GM19372 (cell line): ENCODE measurements around the gene PHETA2.
"Not testable (repeated sequence)": the region's sequence is repeated elsewhere in the genome, so short reads cannot be mapped to it uniquely, and the experiment has no call there.

ENCODE experiments used
- ATAC-seq: cut with Tn5 transposase; IDR thresholded peaks from one replicate; pipeline ENCODE4 v1.9.1; 2021; ENCODE audit warnings: mild to moderate bottlenecking, low read depth, moderate library complexity; ENCODE audit not compliant: unreplicated experiment

The PHETA2 gene

DNA sequence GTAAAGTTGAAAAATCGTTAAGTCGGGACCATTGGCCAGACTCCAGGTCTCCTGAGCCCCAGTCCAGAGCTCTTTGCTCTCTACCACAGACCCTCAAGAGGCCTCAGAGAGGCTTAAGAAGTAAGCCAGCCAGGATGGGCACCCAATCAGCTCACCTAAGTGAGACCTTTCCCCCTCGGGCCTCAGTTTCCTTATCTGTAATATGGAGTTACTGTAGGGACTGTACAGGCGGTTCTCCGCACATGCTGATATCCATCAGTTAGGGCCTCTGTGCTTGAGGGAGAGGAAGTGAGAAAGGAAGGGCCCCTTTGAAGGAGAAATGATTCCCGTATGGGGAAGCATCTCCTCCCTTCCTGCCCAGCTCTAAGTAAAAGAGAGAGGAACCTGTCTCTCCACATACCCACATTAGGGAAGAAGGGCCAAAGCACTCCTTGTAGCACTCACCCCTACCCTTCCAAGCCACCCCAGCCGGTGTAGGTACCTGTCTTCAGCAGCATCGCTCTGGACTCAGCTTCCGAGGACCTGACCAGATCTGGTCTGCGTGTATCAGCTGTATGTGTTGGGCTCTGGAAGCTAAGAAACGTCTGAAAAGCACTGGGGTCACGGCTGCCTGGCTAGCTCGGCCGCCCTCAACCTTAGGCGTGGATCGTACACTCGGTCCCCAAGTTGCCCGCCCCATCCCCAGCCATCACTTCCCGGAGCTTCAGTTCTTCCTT lies 4.1 kb upstream of the PHETA2 start:
- peak; percentile 5 for ATAC-seq

GRCh38 chr22:42070517-42071422 lies 3.3 kb upstream of the PHETA2 start, which contains the start of gene NAGA:
Gene NAGA (minus strand): TSS chr22:42070812. CDS start chr22:42070297, 515 bp downstream.
- ATAC-seq, result peak; percentile 97

DNA sequence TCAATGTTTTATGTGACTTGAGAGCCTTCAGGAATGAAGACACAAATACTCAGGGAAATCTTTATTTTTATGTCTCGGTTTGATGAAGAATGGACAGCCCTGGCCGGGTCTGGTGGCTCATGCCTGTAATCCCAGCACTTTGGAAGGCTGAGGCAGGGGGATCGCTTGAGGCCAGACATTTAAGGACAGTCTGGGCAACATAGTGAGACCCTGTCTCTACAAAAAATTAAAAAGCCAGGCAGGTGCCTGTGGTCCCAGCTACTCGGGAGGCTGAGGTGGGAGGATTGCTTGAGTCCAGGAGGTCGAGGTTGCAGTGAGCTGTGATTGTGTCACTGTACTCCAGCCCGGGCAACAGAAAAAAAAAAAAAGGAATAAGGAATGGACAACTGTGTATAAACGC lies 2.5 kb upstream of the PHETA2 start:
- ATAC-seq, result not testable (repeated sequence)

DNA sequence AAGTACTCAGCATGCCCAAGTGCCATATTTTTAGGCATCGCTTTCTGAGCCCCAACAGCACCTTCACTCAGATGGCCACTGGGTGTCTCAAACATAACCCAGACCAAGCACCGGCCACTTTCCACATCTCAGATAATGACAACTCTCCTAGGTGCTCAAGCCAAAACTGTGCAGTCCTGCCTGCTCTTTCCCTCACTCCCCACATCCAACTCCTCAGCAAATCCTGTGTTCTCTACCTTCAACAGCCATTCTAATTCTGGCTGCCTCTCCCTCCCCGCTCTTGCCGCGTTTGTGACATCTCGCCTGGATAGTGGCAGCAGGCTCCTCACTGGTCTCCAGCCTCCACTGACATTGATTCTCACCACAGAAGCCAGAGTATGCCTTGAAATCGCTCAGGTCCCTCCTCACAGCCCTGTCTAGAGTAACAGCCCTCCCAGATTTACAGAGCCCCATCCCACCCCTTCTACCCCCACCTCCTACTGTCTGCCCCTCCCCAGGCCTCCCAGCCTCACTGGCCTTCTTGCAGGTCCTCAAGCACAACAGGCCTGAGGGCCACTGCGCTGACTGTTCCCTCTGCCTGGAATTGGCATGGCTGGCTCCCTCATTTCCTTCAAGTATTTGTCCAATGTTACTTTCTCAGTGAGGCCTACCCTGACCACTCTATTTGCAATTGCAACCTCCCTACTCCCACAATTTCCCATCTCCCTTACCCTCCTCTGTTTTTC lies 1.3 kb upstream of the PHETA2 start:
- no peak for ATAC-seq

DNA sequence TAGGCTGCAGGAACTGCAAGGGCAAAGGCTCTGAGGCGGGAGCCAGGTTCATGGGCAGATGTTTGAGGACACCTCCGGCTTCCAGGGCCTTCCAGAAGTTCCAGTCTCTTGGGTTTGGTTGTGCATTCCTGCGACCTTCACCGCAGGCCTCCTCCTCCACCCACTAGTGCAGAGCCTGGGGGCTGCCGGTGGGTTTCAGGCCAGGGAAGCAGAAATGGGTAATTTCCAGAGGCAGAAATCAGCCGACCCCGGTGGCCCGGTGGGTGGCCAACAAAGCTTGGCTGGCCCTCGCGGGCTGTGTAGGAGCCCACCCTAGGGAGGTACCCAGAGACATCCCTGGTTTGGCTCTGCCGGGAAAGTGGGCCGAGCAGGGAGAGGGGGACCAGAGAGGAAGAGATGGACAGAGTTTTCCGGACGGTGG lies 417 bp upstream of the PHETA2 start:
- no peak for ATAC-seq

GRCh38 chr22:42074846-42075676 lies 1.0 kb downstream of the PHETA2 start:
- ATAC-seq, result no peak

GRCh38 chr22:42076764-42077485 lies 2.9 kb downstream of the PHETA2 start:
- ATAC-seq, result no peak

- ATAC-seq, result no peak
Observed at GRCh38 chr22:42077486-42078125, 3.6 kb downstream of the PHETA2 start.

GRCh38 chr22:42078469-42079318 lies 4.6 kb downstream of the PHETA2 start:
- peak; percentile 11 for ATAC-seq

DNA sequence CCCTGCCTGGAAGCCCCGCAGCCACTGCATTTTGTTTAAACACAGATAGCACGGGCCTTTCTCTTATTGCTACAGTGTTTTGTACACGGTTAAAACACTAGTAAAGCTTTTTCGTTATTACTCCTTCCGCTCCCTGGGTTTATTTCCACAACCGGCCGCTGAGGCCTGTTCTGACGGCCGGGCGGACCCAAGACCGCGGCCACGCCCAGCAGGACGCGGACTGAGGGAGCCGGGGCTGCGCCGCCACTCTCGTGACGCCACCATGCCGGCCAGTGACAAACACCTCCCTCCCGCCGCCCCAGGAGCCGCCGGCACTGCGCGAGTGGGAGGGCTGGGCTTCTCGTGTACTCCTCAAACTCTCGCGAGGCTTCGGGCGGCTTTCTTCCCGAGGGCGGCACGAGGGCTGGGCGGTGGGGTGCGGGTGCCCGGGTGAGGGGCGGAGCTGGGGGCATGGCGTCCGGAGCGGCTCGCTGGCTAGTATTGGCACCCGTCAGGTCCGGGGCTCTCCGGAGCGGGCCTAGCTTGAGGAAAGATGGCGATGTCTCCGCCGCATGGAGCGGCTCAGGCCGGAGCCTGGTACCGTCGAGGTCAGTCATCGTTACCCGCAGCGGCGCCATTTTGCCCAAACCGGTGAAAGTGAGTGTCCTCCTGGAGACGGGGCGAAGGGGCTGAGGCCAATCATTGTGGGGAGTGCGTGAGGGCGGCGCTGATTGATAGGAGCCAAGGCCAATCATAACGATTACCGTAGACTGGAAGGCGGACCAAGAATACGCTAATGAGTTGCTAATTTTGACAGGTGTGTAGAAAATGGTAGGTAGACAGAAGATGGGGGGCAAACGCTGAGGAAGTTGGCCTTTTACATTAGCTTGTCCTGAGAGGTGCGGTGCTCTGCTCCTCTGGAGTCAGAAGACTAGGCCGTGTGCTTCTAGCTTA lies 5.5 kb downstream of the PHETA2 start, which contains the start of gene SMDT1:
Gene SMDT1, plus strand, starts transcription at position 382 of the 933 bp plus-strand sequence. Its CDS starts 69 bp downstream, at position 451.
- ATAC-seq, result peak; percentile 81

DNA sequence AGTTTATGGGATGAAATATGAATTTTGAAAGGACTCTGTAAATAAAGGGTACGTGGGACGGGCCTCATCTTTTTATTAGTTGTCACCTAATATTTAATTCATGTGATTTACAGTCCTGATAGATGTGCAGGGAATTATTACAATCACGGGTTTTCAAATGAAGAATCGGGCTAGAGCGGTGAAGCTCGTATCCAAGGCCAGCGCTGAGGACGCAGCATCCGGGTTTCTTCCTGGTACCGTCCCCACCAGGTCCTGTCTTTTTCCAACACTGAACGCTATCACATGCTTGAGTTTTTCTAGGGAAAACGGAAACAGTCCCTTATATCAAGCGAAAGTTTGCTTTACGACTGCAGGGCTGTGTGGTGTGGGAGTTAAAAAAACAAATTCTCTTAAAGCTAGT lies 6.2 kb downstream of the PHETA2 start:
- ATAC-seq, result no peak

- no peak for ATAC-seq
Observed at GRCh38 chr22:42083119-42083518, 9.1 kb downstream of the PHETA2 start.

- no peak for ATAC-seq
Observed at GRCh38 chr22:42084874-42085273, 10.8 kb downstream of the PHETA2 start.

DNA sequence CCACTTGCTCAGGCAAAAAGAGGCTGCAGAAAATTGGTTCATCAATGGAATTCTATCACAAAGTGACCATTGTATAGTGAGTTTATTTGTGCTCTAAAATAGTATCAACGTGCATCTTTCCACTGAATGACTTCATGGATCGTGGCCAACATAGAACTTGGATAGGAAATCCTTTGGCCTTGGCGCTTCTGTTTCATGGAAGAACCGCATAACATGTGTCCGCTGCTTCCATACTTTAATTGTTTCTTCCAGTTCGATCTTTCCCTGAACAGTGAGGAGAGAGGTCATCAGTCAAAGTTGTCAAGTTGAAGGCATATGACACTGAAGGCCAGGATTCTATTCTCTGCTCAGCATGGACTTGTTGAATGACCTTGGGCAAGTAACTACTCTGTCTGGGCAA lies 12.0 kb downstream of the PHETA2 start:
- no peak for ATAC-seq

DNA sequence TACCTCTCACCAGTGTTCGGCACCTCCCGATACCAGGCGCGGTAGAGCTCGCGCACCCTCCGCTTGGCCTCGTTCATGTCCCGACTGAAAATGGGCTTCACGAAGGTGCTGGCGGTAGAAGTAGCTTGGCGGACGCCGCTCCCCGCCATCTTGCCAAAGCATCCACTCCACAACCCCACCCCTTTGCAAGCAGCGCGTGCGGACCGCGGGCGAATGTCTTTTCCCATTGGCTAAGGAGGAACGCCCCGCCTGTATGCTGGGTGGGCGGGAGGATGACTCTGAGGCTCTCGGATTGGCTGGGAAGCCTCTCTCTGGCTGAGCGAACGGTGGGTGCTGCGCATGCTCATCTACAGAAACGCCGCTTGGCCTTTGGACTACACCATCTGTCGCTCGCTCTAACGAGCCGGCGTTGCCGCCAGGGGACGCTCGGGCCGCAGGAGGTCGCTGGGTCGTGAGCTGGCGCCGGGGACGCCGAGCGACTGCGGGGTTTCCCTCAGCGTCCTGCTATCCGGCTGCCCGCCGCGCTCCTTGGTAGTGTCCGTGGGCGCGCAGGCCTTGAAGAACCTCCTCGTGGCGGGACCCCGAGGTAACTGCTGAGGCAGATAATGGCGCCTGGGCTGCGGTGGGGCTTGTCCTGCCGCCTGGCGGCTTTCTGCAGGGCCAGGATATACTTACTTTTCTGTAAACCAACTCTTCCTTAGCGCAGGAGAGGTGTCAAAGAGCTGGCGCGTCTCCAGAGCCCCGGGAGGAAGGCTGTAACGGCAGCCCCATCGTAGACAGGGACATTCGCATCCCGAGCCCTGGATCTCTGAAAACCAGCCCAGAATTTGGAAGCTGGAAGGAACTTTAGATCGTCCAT lies 16.8 kb downstream of the PHETA2 start, which contains the start of gene NDUFA6:
Gene NDUFA6, minus strand, starts transcription at position 177 of the 859 bp plus-strand sequence. Its CDS starts 28 bp downstream, at position 149.
- ATAC-seq, result peak; percentile 96

- ATAC-seq, result no peak
Observed at GRCh38 chr22:42091455-42091782, 17.4 kb downstream of the PHETA2 start.
